Activated CD4-positive, alpha-beta T cell treated with anti-CD3 and anti-CD28 coated beads for 24 hours (primary cell): Measurements from ENCODE around the gene HOXD8.

Experiments
- DNase-seq, 2 donors: peaks; one replicate each; pipeline ENCODE4 v3.0.0-alpha.2; 2020; ENCODE audit warnings: low read depth in 2 of 2

The HOXD8 gene

DNA sequence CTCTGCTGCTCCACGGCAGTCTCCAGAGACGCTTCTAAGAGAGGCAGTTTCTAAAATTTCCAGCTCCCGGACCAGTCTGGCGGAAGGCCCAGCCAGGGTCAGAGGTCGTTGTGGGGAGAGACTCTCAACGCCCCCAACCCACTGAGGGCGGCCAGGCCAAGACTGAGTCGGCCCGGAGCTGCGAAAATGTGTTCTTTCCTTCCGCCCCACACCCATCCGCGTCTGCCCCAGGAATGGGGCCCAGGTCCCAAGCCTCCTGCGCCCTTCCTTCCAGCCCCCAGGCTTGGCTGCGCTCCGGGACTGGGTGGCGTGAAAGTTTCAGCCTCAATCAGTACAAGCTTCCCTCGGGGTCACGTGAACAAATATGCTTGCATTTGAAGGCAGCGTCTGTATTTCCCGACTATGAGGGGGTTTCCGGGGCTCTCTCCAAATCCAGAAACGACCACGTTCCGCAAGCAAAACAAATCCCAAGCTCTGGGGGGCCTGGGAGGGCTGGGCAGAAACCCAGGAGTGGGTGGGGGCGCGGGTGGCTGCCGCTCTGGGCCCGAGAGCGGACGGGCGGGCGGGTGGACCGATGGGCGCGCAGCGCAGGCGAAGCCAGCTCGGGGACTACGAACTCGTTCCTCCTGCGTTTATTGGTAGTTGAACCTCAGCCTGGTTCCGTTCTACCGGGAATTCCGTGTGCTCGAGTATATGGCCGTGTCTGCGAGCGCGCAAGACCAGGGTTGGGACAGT, 30.9 kb downstream of the HOXD8 start:
- DNase-seq = no peak

DNA sequence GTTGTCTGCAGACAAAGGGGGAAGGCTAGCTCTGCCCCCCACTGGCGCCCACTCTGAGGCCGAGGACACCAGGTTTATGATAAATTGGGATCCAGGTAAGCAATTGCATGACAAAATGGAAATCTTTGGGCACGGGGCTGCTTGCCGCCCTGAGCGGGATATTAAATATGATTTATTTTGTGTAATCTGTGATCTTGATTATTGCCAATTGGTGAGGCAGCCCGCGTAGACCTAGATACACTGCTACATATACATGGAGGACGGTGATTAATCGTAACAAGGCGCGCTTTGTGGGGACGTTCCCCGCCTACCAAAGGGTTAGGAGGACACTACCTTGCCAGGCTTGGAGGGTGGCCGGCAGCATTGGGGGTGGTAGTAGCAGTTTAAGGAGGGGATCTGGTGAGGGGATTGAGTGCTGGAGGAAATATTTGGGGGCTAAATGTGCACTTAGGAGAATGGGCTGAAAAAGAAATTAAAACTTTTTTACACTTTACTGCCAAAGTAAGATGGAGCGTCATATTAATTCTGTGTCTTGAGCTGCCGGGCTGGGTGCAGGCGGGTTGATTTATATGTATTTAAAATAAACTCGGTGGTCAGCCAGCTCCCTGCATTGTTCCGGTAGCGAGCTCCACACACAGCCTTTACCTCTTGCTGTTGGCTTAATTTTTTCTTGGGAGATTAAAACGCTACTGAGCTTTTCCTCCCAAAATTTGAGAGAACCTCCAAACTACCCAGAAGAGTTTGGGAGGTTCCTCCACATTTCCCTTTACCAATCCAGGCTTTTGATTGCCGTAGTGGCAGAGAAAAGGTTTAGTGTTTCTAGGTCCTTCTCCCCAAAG, 31.7 kb downstream of the HOXD8 start:
- no peak for DNase-seq

DNA sequence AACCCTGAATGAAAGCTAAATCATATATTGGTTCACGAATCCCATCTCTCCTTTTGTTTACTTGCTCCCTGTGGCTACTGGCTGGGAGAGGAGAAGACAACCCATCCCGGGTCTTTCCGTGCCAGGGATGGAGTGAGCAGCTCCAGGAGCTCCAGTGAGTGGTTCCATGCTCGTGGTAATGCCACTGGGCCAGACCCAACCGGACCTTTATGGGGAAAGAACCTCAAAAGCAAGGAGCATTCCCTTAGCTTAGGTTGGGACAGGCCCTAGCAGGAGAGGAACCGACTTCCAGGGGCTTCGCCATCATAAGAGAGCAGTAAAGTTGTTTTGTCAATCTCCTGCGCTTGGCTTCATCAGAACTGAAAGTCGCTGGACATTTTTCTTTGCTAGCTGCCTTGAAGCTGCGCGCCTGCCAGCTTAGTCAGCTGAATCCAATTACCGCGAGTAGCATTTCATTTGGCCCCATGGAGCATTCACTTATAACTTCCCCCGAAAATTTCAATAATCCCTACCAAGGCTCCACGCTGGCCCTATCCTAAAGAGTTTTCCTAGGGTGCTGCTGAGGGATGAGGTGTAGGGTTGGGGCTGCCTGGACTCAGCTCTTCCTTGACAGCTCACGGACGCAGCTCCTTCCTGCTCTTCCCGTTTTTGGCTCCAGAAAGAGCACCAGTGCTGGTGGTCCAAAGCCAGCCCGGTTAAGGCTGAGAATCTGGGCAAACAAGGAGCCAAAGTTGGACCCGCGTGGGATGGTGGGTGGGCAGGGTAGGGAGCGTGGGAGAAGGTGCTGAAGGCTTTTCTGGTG, 32.5 kb downstream of the HOXD8 start:
- DNase-seq = no peak

DNA sequence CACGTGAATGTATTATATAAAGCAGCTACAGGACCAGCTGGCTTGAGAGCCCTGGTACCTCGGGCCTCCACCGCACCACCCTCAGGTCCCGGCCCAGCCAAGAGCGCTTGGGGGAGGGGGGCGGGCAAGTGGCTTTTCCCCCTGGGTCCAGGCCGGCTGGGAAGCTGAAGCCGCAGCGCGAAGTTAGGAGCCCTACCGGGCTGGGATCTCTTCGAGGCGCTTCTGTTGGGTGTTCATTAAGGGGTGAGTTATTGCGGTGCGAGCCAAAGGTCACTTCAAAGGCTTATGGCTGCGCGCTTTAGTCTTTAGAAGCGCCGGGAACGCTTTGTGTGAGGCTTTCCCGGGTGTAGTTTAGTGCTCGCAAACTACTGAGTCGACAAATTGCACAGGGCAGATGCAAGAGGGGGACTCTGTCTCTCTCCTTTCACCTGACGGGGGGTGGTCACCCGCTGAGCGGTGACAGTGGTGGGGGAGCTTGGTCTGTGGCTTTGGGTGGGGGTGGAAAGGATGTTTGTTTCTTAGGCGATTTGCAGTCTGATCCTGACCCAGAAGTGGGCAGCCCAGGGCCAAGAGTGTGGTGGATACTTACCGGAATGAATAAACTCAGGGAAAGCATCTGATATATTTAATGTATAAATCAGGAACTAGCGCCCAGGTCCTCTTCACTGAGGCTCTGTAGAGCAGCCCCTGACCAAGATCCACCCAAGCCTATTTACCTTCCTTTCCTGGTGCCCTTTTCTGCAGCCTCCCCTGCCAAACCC, 33.6 kb downstream of the HOXD8 start:
- DNase-seq = no peak

DNA sequence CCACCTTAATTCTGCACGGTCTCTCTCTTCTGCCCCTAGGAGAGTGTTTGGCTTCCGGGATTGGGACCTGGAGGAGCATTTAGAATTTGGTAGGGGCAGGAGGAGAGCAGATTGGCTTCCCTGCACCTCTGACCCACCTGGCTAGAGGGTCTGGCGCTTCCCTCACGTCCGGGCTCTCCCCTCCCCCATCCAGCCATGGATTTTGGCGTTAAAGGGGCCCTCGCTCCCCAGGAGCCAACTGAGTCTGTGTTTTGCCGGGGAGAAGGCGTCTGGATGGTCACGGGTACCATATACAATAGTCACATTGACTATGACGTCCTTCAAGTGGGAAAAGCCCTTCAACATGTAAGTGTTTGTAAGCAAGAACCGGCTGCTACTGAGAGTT, 34.2 kb downstream of the HOXD8 start:
- DNase-seq = no peak

DNA sequence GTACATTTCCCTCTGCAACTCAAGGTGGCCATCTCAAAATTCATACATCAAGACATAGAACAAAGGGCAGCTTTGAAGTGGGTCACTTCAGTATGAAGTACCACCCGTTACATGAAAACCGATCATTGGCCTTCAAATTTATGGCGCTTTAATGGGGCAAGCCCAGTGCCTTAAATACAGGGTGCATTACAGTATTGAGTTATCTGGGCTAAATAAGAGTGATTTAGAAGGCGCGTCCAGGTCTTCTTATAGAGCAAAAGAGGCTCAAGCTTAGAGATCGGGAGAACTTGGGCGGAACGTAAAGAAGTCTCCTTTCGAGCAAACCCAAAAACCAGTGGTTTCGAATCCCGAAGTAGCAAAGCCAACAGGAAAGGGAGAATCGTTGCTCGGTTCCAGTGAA, 34.7 kb downstream of the HOXD8 start:
- DNase-seq = no peak

DNA sequence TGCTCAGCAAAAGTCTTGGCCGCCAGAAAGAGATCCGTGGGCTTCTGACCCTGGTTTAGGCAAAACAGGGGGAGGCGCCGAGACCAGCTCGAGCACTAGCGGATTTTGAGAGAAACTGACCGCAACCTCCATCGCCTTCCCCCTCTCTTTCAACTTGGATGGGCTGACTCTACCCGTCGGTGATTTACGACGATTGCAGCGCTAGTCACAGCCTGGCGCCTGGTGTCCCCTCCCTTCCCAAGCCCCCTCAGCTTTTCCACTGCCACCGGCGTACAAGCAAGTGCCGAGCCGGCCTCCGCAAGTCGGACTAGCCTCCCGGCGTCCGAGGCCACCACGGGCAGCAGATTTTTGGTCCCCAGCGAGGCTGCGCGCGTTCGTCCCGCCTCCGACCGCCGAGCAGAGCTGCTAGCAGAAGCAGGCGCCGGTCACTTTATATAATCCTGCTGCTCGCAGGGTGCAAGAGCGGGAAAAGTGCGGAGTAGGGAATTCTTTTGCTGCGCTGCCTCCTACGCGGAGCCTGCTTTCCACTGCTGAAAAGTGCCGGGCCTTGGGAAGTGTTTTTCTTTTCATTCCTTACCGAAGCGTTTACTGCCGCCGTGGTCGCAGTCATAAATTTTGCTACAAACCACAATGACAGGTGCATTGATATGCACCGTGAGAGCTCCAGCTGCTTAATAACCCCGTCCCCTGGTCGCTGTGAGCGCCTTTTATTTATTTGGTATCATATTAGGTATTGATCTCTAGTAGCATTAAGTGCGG, 35.3 kb downstream of the HOXD8 start:
- DNase-seq = no peak

DNA sequence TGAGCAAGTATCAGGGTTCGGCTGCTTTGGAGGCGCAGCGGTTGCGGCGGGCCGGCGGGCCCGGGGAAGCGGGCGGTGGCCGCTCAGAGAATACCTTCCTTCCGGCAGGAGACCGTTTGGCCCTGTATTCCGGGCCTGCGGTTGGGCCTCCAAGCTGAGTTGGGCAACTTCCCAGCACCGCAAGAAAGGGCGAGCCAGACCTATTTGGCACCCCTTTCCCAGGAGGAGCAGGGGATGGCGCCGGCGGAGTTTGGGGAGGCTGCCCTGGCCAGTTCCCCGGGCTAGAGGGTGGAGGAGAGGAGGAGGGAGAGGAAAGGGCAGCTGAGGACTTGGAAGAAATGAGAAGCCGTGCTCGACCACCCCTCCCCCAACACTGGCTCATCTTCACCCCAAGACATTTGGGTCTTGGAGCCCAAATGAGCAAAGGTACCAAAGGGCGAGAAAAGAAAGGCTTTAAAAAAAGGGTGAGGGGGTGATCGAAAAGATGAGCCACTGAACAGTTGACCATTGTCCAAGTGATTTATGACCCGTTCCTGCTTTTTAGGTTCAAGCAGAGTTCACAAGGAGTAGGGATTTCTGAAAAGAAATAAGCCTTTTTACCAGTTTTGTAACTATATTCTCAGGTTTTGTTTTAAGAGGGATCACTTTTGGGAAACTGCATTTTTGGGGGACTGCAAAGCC, 36.0 kb downstream of the HOXD8 start:
- no peak for DNase-seq

DNA sequence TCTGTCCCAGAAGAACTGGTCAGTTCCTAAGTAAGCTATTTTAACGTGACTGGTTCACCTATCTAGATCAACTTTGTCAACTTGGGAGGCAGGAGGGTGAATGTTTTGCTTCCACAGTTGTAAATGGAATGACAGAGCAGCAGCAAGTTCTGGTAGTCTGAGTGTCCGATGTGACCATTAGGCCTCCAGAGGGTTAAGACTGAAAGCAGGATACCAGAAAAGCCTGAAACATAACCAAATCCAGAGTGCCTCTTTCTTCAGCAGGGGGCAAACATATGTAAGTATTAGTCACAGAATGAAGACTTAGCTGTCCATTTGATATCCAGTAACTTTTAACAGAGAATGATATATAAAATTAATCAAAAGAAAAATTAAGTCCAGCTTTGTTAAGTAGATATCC, 36.8 kb downstream of the HOXD8 start:
- no peak for DNase-seq

DNA sequence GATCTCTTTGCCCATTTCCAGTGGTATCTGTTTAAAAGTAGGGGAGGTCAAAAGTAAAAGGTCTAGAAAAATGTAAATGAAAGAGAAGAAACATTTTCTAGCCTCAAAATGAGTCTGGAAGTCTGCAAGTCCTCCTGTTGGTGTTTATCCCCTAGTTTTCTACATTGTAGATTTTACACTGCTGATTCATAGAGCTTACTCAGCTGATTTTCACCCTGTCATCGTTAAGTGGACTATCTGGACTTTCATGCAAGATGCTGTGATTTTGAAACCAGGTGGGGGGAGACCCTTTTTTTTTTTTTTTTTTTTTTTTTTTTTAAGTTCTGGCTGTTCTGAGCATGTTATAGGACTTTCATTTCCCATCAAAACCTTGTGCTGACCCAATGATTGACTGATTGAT, 37.9 kb downstream of the HOXD8 start:
- DNase-seq = no peak

DNA sequence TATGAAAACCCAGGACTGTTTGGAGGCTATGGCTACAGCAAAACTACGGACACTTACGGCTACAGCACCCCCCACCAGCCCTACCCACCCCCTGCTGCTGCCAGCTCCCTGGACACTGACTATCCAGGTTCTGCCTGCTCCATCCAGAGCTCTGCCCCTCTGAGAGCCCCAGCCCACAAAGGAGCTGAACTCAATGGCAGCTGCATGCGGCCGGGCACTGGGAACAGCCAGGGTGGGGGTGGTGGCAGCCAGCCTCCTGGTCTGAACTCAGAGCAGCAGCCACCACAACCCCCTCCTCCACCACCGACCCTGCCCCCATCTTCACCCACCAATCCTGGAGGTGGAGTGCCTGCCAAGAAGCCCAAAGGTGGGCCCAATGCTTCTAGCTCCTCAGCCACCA, 39.7 kb downstream of the HOXD8 start:
- no peak for DNase-seq

DNA sequence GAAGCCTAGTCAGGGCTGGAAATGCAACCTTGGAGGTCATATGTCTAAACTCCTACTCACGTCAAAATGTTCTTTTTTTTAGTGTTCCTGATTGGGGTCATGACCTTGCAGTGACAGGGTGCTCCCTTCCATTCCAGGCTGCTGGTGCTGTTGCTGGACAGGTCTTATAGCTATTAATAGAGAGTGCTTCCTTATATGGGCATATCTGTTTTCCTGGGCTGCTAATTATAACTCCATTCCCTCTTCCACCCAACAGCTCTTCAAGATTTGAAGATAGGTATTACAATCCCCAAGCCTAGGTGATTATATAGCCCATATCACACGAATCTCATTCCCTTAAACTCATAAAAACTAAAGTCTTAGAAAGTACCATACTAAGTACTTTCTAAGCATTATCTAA, 40.2 kb downstream of the HOXD8 start:
- DNase-seq = no peak

DNA sequence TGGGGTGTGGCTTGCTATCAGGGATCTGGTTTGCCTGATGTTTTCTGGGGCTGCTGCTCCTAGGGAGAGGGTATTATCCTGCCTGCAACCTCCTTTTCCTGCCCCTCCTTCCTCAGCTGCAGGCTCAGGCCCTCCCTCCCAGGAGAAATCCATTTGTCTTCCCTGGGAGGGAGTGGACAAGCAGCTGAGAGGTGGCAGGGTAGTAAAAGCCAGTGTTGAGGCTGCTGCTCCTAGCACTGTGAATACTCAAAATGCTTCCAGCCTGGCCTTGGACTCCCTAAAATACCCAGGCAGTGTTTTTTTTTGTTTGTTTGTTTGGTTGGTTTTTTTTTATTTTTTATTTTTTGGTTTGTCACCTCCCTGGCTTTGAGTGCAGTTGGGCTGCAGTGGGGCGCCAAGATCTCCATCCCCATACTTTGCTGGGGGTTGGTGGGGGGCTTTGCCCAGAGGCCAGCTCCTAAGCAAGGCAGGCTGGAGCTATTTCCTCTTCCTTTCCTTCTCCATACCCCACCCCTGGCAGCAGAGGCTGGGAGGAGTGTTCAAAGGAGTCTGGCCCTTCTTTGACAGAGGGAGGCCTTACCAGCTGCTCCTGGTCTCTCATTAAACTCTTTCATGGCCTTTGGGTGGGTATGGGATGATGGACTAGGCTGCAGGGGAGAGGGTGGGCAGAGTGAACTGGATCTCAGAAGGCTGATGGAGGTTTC, 41.2 kb downstream of the HOXD8 start:
- DNase-seq = no peak

DNA sequence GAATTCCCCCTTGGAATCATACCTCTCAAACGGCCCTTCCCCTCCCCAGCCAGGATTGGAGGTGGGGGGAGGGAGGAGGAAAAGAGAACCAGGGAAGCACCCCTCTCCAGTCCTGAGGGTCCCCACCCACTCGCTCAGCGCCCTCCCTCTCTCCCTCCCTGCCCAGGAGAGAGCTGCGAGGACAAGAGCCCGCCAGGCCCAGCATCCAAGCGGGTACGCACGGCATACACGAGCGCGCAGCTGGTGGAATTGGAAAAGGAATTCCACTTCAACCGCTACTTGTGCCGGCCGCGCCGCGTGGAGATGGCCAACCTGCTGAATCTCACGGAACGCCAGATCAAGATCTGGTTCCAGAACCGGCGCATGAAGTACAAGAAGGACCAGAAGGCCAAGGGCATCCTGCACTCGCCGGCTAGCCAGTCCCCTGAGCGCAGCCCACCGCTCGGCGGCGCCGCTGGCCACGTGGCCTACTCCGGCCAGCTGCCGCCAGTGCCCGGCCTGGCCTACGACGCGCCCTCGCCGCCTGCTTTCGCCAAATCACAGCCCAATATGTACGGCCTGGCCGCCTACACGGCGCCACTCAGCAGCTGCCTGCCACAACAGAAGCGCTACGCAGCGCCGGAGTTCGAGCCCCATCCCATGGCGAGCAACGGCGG, 42.0 kb downstream of the HOXD8 start:
- DNase-seq = no peak

DNA sequence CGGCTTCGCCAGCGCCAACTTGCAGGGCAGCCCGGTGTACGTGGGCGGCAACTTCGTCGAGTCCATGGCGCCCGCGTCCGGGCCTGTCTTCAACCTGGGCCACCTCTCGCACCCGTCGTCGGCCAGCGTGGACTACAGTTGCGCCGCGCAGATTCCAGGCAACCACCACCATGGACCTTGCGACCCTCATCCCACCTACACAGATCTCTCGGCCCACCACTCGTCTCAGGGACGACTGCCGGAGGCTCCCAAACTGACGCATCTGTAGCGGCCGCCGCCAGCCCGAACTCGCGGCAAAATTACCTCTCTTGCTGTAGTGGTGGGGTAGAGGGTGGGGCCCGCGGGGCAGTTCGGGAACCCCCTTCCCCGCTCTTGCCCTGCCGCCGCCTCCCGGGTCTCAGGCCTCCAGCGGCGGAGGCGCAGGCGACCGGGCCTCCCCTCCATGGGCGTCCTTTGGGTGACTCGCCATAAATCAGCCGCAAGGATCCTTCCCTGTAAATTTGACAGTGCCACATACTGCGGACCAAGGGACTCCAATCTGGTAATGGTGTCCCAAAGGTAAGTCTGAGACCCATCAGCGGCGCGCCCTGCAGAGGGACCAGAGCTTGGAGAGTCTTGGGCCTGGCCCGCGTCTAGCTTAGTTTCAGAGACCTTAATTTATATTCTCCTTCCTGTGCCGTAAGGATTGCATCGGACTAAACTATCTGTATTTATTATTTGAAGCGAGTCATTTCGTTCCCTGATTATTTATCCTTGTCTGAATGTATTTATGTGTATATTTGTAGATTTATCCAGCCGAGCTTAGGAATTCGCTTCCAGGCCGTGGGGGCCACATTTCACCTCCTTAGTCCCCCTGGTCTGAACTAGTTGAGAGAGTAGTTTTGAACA, 42.7 kb downstream of the HOXD8 start:
- DNase-seq = no peak

DNA sequence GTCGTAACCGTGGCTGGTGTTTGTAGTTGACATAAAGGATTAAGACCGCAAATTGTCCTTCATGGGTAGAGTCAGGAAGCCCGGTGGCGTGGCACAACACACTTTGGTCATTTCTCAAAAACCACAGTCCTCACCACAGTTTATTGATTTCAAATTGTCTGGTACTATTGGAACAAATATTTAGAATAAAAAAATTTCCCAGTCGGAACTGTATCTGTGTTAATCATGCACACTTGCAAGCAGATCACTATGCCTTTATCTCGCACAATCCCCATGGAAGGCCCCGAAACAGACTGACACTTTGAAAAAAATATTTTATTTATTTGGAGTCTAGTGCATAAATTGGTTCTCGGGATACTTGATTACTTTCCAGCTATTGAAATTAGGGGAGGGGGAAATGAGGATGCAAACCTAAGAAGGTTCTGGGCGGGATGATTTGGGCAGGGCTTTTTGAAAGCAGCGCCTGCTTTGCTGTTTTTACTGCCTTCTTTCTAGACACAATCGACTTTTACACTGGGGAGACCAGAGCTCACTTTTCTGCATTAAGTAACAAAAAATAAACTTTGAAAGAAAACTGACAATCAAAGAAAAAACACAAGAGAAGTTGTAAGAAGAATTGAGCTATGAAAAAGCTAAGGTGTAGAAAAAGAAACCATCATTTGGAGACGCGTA, 43.5 kb downstream of the HOXD8 start:
- DNase-seq = no peak

DNA sequence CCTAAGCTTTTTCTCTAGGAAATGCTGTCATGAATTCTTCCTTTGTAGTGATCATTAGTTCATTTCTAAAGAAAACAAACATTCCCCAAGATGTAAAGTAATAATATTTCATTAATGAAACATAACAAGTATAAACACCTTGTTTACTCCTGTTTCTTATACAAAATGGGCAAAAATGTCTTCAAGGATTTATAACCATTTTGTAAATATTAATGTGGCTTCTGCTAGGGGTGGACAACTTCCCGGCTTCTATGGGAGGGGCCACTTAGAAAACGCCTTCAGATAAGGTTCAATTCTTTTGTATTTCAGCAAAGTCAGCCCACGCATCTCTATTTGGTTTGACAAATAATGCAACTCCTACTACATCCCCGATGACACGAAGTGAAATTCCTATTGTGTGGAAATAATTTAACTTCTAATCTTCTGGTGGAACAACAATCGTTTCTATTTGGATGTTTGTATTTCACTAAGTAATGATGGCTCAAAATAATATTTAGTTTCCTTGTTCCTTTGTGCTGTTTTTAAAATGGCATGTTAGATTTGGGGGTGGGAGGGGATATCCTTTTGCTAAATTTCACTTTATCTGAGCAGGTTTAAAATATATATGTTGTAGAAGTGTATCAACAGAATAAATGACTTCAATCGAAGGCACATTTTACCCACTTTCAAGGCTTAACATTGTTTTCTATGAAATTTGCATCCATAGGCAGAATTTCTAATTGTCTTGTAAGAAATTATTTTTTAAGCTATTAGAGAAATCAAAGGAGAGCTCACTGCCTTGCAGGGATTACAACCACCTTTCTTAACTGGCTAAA, 44.3 kb downstream of the HOXD8 start:
- no peak for DNase-seq
